GM23338 (cell line): Measurements from ENCODE around the gene TOR2A. TPM values are rescaled to one million over a fixed set of nuclear protein-coding genes. Genes with fewer than 3 reads are reported as not detected.
A peak's percentile ranks its signal among the peaks of the same experiment; 100 is the strongest.

Experiments used
- ATAC-seq: fragments of 200-7000 bp; cut with Tn5 transposase; 3 replicates; pipeline ENCODE4 v1.9.1; 2020
- DNase-seq: peaks from one replicate; pipeline ENCODE4 v3.0.0-alpha.2; 2015; ENCODE audit warnings: low spot score
- H2AFZ ChIP-seq: fragments of 200-600 bp; sonication (generic); 2 replicates; pipeline ENCODE4 v1.8.0; 2016; ENCODE audit warnings: antibody characterized with exemption, mild to moderate bottlenecking, moderate library complexity
- H3F3A ChIP-seq: fragments of 200-600 bp; sonication (generic); replicated peaks from 2 replicates; pipeline ENCODE4 v1.8.0; 2017; ENCODE audit warnings: antibody characterized with exemption, mixed run types, low read depth
- H3K27ac ChIP-seq: fragments of 200-600 bp; sonication (generic); 2 replicates; pipeline ENCODE4 v1.6.1; 2016; ENCODE audit warnings: low read depth
- H3K27me3 ChIP-seq: fragments of 200-600 bp; sonication (generic); 2 replicates; pipeline ENCODE4 v1.8.0; 2016; ENCODE audit warnings: mild to moderate bottlenecking, mixed run types, moderate library complexity; ENCODE audit not compliant: insufficient read depth
- H3K36me3 ChIP-seq: fragments of 200-600 bp; sonication (generic); 2 replicates; pipeline ENCODE4 v1.8.0; 2016; ENCODE audit warnings: mild to moderate bottlenecking; ENCODE audit not compliant: insufficient read depth
- H3K4me1 ChIP-seq: fragments of 200-600 bp; sonication (generic); 2 replicates; pipeline ENCODE4 v1.8.0; 2016; ENCODE audit warnings: mild to moderate bottlenecking, moderate library complexity; ENCODE audit not compliant: insufficient read depth
- H3K4me2 ChIP-seq: fragments of 200-600 bp; sonication (generic); 2 replicates; pipeline ENCODE4 v1.7.1; 2017; ENCODE audit warnings: mixed run types
- H3K4me3 ChIP-seq: fragments of 200-600 bp; sonication (generic); 2 replicates; pipeline ENCODE4 v1.6.1; 2016; ENCODE audit warnings: mixed run types
- H3K79me2 ChIP-seq: fragments of 200-600 bp; sonication (generic); replicated peaks from 2 replicates; pipeline ENCODE4 v1.8.0; 2017; ENCODE audit warnings: mild to moderate bottlenecking; ENCODE audit not compliant: insufficient read depth
- H3K9me2 ChIP-seq: fragments of 200-600 bp; sonication (generic); 2 replicates; pipeline ENCODE4 v1.8.0; 2017; ENCODE audit not compliant: insufficient read depth
- H4K20me1 ChIP-seq: fragments of 200-600 bp; sonication (generic); replicated peaks from 2 replicates; pipeline ENCODE4 v1.8.0; 2017; ENCODE audit warnings: mild to moderate bottlenecking; ENCODE audit not compliant: insufficient read depth
- H3K27ac Mint-ChIP-seq: 2 replicates; pipeline ENCODE4 v1.8.0; 2020; ENCODE audit warnings: inconsistent platforms, mild to moderate bottlenecking, moderate library complexity, mixed read lengths
- H3K27me3 Mint-ChIP-seq: 3 replicates; pipeline ENCODE4 v1.8.0; 2022; ENCODE audit warnings: low read depth, mild to moderate bottlenecking, moderate library complexity, mixed read lengths, inconsistent platforms; ENCODE audit not compliant: insufficient read depth, poor library complexity
- H3K36me3 Mint-ChIP-seq: 3 replicates; pipeline ENCODE4 v1.8.0; 2021; ENCODE audit warnings: low read depth, mild to moderate bottlenecking, inconsistent platforms, moderate library complexity, mixed read lengths
- H3K4me1 Mint-ChIP-seq: 3 replicates; pipeline ENCODE4 v1.8.0; 2020; ENCODE audit warnings: mild to moderate bottlenecking, inconsistent platforms, mixed read lengths
- H3K4me3 Mint-ChIP-seq: 3 replicates; pipeline ENCODE4 v1.8.0; 2021; ENCODE audit warnings: moderate library complexity, mild to moderate bottlenecking, inconsistent platforms, mixed read lengths
- H3K9me3 Mint-ChIP-seq: 3 replicates; pipeline ENCODE4 v1.8.0; 2020; ENCODE audit warnings: moderate library complexity, mild to moderate bottlenecking, inconsistent platforms, mixed read lengths
- CREB1 ChIP-seq: fragments of 250-450 bp; sonication (Bioruptor Pico); IDR thresholded peaks from 2 replicates; pipeline ENCODE4 v1.5.0; 2020; ENCODE audit warnings: low read depth, mild to moderate bottlenecking, moderate library complexity
- ETS1 ChIP-seq: IDR thresholded peaks from 2 replicates; pipeline ENCODE4 v1.6.1; 2016; ENCODE audit warnings: antibody characterized with exemption
- EZH2 ChIP-seq: fragments of 200-600 bp; sonication (generic); IDR thresholded peaks from one replicate; pipeline ENCODE4 v1.8.0; 2017; ENCODE audit warnings: antibody characterized with exemption, mild to moderate bottlenecking, low read depth; ENCODE audit not compliant: unreplicated experiment
- EZH2phosphoT487 ChIP-seq: fragments of 200-600 bp; sonication (generic); IDR thresholded peaks from one replicate; pipeline ENCODE4 v1.8.1; 2018; ENCODE audit warnings: antibody characterized with exemption; ENCODE audit not compliant: unreplicated experiment
- JUNB ChIP-seq: IDR thresholded peaks from one replicate; pipeline ENCODE4 v1.6.1; 2016; ENCODE audit warnings: antibody characterized with exemption; ENCODE audit not compliant: unreplicated experiment
- NANOG ChIP-seq: IDR thresholded peaks from 2 replicates; pipeline ENCODE4 v1.6.1; 2016; ENCODE audit warnings: antibody characterized with exemption, borderline replicate concordance
- POLR2AphosphoS5 ChIP-seq: IDR thresholded peaks from 2 replicates; pipeline ENCODE4 v1.6.1; 2016; ENCODE audit warnings: antibody characterized with exemption, low read depth
- REST ChIP-seq: IDR thresholded peaks from one replicate; pipeline ENCODE4 v1.6.1; 2018; ENCODE audit warnings: antibody characterized with exemption; ENCODE audit not compliant: unreplicated experiment
- STAT1 ChIP-seq: IDR thresholded peaks from one replicate; pipeline ENCODE4 v1.6.1; 2016; ENCODE audit warnings: antibody characterized with exemption; ENCODE audit not compliant: unreplicated experiment
- ZNF114 ChIP-seq: fragments of 250-450 bp; sonication (Bioruptor Pico); IDR thresholded peaks from 2 replicates; pipeline ENCODE4 v1.5.0; 2020; ENCODE audit warnings: mild to moderate bottlenecking, moderate library complexity
- ZNF331 ChIP-seq: fragments of 250-450 bp; sonication (Bioruptor Pico); IDR thresholded peaks from 2 replicates; pipeline ENCODE4 v1.5.0; 2020; ENCODE audit warnings: low read depth, mild to moderate bottlenecking, moderate library complexity
- ZNF462 ChIP-seq: fragments of 250-450 bp; sonication (Bioruptor Pico); IDR thresholded peaks from 2 replicates; pipeline ENCODE4 v1.5.0; 2020; ENCODE audit warnings: mild to moderate bottlenecking, moderate library complexity
- polyA plus RNA-seq: library from polyadenylated mRNA; unstranded; fragments of >200 nt; fragmentation: Nextera tagmentation; extraction: Ambion mirVana; gene quantifications from 2 replicates; pipeline ENCODE4 v1.2.1, GENCODE V29; 2016
- total RNA-seq: library from RNA; depleted of rRNA; stranded (reverse); fragments of >200 nt; shearing (Covaris generic); gene quantifications from 2 replicates; pipeline ENCODE4 v1.2.3, GENCODE V29; 2014
- TF ChIP-seq, protein P1 (sequence below), 2 experiments: fragments of 200-600 bp in 1 of 2; sonication (generic) in 1 of 2; conservative IDR thresholded peaks; 2 replicates each; pipeline versions ENCODE4 v1.5.1 to v1.6.1; 2016 to 2017; ENCODE audit warnings: antibody characterized with exemption in 2 of 2, low read depth in 2 of 2, mild to moderate bottlenecking in 2 of 2, moderate library complexity in 1 of 2

Gene TOR2A
- total and polyA plus RNA-seq, 2 experiments from 2014 or later, result 14.4 to 23.5 TPM

- 0 out of 2 replicates have a peak, but pooled peaks cover 7% of the 10 kb centered on the region for H3F3A ChIP-seq
- H3K4me1 ChIP-seq, result peaks cover 10% of the 10 kb centered on the region
- Mint-ChIP-seq H3K4me3 (peak overlapping the region; percentile 98), H3K36me3 (no peaks in the 10 kb centered on the region), H3K27ac (no peak overlapping the region), H3K9me3 (no peaks in the 10 kb centered on the region), H3K4me1 (peaks cover 27% of the 10 kb centered on the region), H3K27me3 (peaks cover 18% of the 10 kb centered on the region)
- peak overlapping the region; percentile 94 for H2AFZ ChIP-seq
- no peaks in the 10 kb centered on the region for H3K36me3 ChIP-seq
- H3K27ac ChIP-seq, result no peak overlapping the region
- H3K27me3 ChIP-seq, result no peaks in the 10 kb centered on the region
- no peak for TF ChIP-seq REST
- no peak for TF ChIP-seq STAT1
- TF ChIP-seq EZH2, result no peak
- no peak for TF ChIP-seq ZNF331
- no peak for TF ChIP-seq POLR2AphosphoS5
- TF ChIP-seq NANOG, result no peak
- TF ChIP-seq CREB1 (CRISPR knock-in tag), result no peak
- no peak for TF ChIP-seq ETS1
- no peak for TF ChIP-seq ZNF462 (CRISPR knock-in tag)
- no peak for TF ChIP-seq ZNF114 (CRISPR knock-in tag)
- TF ChIP-seq EZH2phosphoT487, result no peak
- TF ChIP-seq, protein P1, sequence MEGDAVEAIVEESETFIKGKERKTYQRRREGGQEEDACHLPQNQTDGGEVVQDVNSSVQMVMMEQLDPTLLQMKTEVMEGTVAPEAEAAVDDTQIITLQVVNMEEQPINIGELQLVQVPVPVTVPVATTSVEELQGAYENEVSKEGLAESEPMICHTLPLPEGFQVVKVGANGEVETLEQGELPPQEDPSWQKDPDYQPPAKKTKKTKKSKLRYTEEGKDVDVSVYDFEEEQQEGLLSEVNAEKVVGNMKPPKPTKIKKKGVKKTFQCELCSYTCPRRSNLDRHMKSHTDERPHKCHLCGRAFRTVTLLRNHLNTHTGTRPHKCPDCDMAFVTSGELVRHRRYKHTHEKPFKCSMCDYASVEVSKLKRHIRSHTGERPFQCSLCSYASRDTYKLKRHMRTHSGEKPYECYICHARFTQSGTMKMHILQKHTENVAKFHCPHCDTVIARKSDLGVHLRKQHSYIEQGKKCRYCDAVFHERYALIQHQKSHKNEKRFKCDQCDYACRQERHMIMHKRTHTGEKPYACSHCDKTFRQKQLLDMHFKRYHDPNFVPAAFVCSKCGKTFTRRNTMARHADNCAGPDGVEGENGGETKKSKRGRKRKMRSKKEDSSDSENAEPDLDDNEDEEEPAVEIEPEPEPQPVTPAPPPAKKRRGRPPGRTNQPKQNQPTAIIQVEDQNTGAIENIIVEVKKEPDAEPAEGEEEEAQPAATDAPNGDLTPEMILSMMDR (conservative IDR thresholded peaks at IDR 0.05; ENCODE audit: low read depth in 2 of 2), result no peak
- no peak for TF ChIP-seq JUNB
- no peaks in the 10 kb centered on the region for H4K20me1 ChIP-seq
- H3K4me2 ChIP-seq, result peak overlapping the region; percentile 95
- DNase-seq (peak; percentile 48), ATAC-seq (peak; percentile 13)
- H3K79me2 ChIP-seq, result no peaks in the 10 kb centered on the region
- peak overlapping the region; percentile 66 for H3K4me3 ChIP-seq
- H3K9me2 ChIP-seq, result no peaks in the 10 kb centered on the region
Observed at GRCh38 chr9:127714951-127715469, 20.1 kb downstream of the TOR2A start.
